PC-9 (cell line): Measurements from ENCODE around the gene LEPROT. TPM values are rescaled to one million over a fixed set of nuclear protein-coding genes. Genes with fewer than 3 reads are reported as not detected.
"Not testable (repeated sequence)": the region's sequence is repeated elsewhere in the genome, so short reads cannot be mapped to it uniquely, and the experiment has no call there.

Experiments used
- BruUV-seq: library from RNA; stranded (reverse); fragments of 400-500 nt; replicated peaks from 2 replicates; lab custom pipeline; 2021; lab: Mats Ljungman, UMichigan
- CTCF ChIA-PET: fragments of 300-600 bp; sonication (Branson Sonifier 250); formaldehyde crosslinking; loops from one replicate; lab custom pipeline; 2022; ENCODE audit warnings: antibody characterized with exemption; lab: Charles Lee
- POLR2A ChIA-PET: fragments of 300-600 bp; sonication (Branson Sonifier 250); formaldehyde crosslinking; loops from one replicate; lab custom pipeline; 2022; ENCODE audit warnings: antibody characterized with exemption; ENCODE audit not compliant: unreplicated experiment; lab: Charles Lee
- DNase-seq, 2 experiments: peaks; one replicate each; pipeline versions ENCODE4 v3.0.0 to v3.0.0-alpha.2; 2015 to 2022; ENCODE audit warnings: mixed read lengths in 1 of 2
- H2AFZ ChIP-seq: fragments of 200-600 bp; sonication (generic); 2 replicates; pipeline ENCODE4 v1.8.1; 2017; ENCODE audit warnings: antibody characterized with exemption
- H3F3A ChIP-seq: fragments of 200-600 bp; sonication (generic); 2 replicates; pipeline ENCODE4 v1.8.1; 2017; ENCODE audit warnings: antibody characterized with exemption, mild to moderate bottlenecking, low read depth; ENCODE audit not compliant: insufficient read depth
- H3K27ac ChIP-seq: fragments of 200-600 bp; sonication (generic); 2 replicates; pipeline ENCODE4 v1.6.1; 2016; ENCODE audit warnings: mixed run types
- H3K27me3 ChIP-seq: fragments of 200-600 bp; sonication (generic); 2 replicates; pipeline ENCODE4 v1.6.1; 2016; ENCODE audit warnings: low read depth, mixed run types; ENCODE audit not compliant: insufficient read depth
- H3K36me3 ChIP-seq: fragments of 200-600 bp; sonication (generic); 2 replicates; pipeline ENCODE4 v1.6.1; 2016; ENCODE audit warnings: low read depth, mixed run types
- H3K4me1 ChIP-seq: fragments of 200-600 bp; sonication (generic); replicated peaks from 2 replicates; pipeline ENCODE4 v1.6.1; 2016; ENCODE audit warnings: mixed run types; ENCODE audit not compliant: insufficient read depth
- H3K4me2 ChIP-seq: fragments of 200-600 bp; sonication (generic); 2 replicates; pipeline ENCODE4 v1.6.1; 2017; ENCODE audit warnings: mixed run types
- H3K4me3 ChIP-seq: fragments of 200-600 bp; sonication (generic); 2 replicates; pipeline ENCODE4 v1.6.1; 2016; ENCODE audit warnings: mixed run types
- H3K79me2 ChIP-seq: fragments of 200-600 bp; sonication (generic); 2 replicates; pipeline ENCODE4 v1.6.1; 2017; ENCODE audit warnings: low read depth, mixed run types
- H3K9me2 ChIP-seq: fragments of 200-600 bp; sonication (generic); 2 replicates; pipeline ENCODE4 v1.8.1; 2017; ENCODE audit warnings: mild to moderate bottlenecking; ENCODE audit not compliant: insufficient read depth
- H3K9me3 ChIP-seq: fragments of 200-600 bp; sonication (generic); 2 replicates; pipeline ENCODE4 v1.8.1; 2016; ENCODE audit warnings: low read depth; ENCODE audit not compliant: insufficient read depth
- H4K20me1 ChIP-seq: fragments of 200-600 bp; sonication (generic); 2 replicates; pipeline ENCODE4 v1.8.1; 2017; ENCODE audit not compliant: insufficient read depth
- EZH2 ChIP-seq: fragments of 200-600 bp; sonication (generic); IDR thresholded peaks from 2 replicates; pipeline ENCODE4 v1.8.0; 2017; ENCODE audit warnings: antibody characterized with exemption, low read depth
- intact Hi-C: fragments of 100-400 bp; cut with micrococcal nuclease; formaldehyde crosslinking; loops from one replicate; pipeline ENCODE4 v1.10.0; 2022; ENCODE audit not compliant: unreplicated experiment
- total RNA-seq: library from RNA; stranded (reverse); gene quantifications from 2 replicates; pipeline ENCODE4 v1.2.3, GENCODE V29; 2021
- TF ChIP-seq, protein P1 (sequence below): fragments of 200-600 bp; sonication (generic); conservative IDR thresholded peaks from 2 replicates; pipeline ENCODE4 v1.6.1; 2017; ENCODE audit warnings: mixed run types, antibody characterized with exemption, mild to moderate bottlenecking, moderate library complexity

LEPROT gene
- total RNA-seq, 1 experiment from 2014 or later, result 113 TPM

DNA sequence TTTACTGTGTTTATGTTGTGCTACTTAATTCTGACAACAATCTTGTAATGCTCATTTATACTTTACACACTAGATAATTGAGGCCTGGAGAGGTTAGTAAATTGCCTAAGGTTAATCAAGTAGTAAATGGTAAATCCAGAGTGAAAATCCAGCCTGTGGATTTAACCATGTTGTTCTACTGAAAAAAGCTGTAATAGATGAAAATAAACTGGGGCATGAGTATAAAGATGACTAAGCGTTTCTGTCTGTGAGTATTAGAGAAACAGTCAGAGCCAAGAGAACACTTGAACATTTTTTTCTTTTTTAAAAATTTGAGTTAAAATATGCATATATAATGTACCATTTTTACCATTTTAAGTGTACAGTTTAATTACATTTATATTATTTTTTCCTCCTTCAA is 47.9 kb upstream of the LEPROT start:
- H3F3A ChIP-seq, result no peaks in the 10 kb centered on the region
- no peaks in the 10 kb centered on the region for H3K9me3 ChIP-seq
- H3K36me3 ChIP-seq, result no peaks in the 10 kb centered on the region
- no peak overlapping the region for H3K4me3 ChIP-seq
- H3K79me2 ChIP-seq, result no peaks in the 10 kb centered on the region
- CTCF ChIA-PET, result no interaction called here
- H3K4me2 ChIP-seq, result peak overlapping the region; percentile 29; the same call in 1 of the 2 replicates
- intact Hi-C loops, result no loop called here
- H3K9me2 ChIP-seq, result no peaks in the 10 kb centered on the region; the same call in 1 of the 2 replicates
- peak overlapping the region; percentile 75 for H2AFZ ChIP-seq
- DNase-seq, result no peak
- TF ChIP-seq EZH2, result no peak
- TF ChIP-seq, protein P1, sequence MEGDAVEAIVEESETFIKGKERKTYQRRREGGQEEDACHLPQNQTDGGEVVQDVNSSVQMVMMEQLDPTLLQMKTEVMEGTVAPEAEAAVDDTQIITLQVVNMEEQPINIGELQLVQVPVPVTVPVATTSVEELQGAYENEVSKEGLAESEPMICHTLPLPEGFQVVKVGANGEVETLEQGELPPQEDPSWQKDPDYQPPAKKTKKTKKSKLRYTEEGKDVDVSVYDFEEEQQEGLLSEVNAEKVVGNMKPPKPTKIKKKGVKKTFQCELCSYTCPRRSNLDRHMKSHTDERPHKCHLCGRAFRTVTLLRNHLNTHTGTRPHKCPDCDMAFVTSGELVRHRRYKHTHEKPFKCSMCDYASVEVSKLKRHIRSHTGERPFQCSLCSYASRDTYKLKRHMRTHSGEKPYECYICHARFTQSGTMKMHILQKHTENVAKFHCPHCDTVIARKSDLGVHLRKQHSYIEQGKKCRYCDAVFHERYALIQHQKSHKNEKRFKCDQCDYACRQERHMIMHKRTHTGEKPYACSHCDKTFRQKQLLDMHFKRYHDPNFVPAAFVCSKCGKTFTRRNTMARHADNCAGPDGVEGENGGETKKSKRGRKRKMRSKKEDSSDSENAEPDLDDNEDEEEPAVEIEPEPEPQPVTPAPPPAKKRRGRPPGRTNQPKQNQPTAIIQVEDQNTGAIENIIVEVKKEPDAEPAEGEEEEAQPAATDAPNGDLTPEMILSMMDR, result no peak
- POLR2A ChIA-PET, result no interaction called here
- peaks cover 11% of the 10 kb centered on the region for H3K4me1 ChIP-seq
- BruUV-seq, result no TSS peak
- H3K27me3 ChIP-seq, result no peaks in the 10 kb centered on the region
- H3K27ac ChIP-seq, result peak overlapping the region; percentile 38
- no peaks in the 10 kb centered on the region for H4K20me1 ChIP-seq

DNA sequence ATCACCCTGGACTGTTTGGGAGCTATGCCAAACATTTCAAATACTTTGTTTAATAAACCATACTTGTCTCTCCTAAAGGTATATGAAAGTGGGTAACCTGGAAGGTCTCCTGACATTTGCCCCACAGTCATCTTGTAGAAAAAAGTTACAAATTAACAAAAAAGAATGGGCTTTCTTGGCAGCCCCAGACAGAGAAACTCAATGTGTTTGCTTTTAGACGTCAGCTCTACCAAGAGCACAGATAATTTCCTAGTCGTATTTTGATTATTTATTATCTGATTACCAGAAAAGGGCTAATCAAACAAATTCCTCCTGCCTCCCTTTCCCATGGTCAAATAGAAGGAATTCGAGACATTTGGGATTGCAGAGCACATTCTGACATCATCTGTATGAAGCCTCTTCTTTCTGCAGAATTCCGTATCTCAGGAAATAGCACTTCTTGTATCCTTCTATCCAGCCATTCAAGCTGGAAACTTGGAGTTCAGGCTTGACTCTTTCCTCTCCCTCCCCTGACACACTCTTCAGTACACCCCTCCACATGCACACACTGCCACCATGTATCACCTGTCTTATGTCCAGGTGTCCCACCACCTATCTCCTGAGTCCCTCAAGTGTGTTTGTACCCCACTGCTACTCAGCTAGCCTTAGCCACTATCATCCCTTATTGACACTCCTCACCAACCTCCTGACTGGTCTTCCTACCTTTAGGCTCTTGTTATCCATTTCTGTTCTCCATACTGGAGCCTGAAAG is 42.8 kb upstream of the LEPROT start:
- Histone ChIP-seq H4K20me1 (no peaks in the 10 kb centered on the region), H3K79me2 (no peaks in the 10 kb centered on the region), H3K4me2 (no peak overlapping the region), H3K9me2 (no peaks in the 10 kb centered on the region; the same call in 1 of the 2 replicates), H3K36me3 (no peaks in the 10 kb centered on the region), H3K4me3 (no peak overlapping the region), H2AFZ (no peak overlapping the region), H3K27ac (no peak overlapping the region), H3K4me1 (peaks cover 3% of the 10 kb centered on the region), H3F3A (no peaks in the 10 kb centered on the region), H3K27me3 (no peaks in the 10 kb centered on the region), H3K9me3 (no peaks in the 10 kb centered on the region)
- TF ChIP-seq EZH2, result no peak
- TF ChIP-seq, protein P1, result no peak
- POLR2A ChIA-PET, result no interaction called here
- CTCF ChIA-PET, result no interaction called here
- no TSS peak for BruUV-seq
- no peak for DNase-seq
- intact Hi-C loops, result no loop called here

DNA sequence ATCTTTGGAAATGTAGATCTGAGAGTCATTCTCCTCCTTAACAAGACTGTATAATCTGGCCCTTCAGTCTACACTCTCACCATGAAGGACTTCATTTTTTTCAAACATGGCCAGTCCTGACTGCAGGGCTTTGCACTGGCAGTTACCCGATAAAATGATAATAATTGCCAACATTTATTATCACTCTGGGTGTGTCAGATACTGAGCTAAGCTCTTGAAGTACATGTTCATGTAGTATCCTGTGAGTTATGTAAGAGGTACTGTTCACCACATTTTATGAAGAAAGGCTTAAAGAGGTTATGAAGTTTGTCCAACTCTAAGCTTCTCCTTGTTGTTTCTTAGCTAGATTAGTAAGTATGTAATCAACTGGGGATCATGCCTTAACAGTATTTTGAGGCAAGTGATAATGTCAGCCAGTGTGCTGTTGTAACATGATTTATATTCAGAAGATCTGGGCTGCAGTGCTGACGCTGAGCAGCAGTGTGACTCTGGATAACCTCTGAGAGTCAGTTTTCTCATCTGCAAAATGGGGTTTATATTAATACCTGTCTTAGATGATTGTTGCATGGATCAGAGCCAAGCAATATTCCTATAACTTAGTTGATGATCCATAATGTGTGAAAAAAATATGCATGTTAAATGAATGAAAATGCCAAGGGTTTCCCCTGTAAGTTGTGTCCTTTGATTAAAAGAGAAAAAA is 42.1 kb upstream of the LEPROT start:
- Histone ChIP-seq H3K4me1 (no peaks in the 10 kb centered on the region), H3K4me3 (no peak overlapping the region), H3F3A (no peaks in the 10 kb centered on the region), H3K4me2 (no peak overlapping the region), H3K79me2 (no peaks in the 10 kb centered on the region), H3K27me3 (no peaks in the 10 kb centered on the region), H4K20me1 (no peaks in the 10 kb centered on the region), H3K9me3 (no peaks in the 10 kb centered on the region), H3K9me2 (no peaks in the 10 kb centered on the region; the same call in 1 of the 2 replicates), H2AFZ (no peak overlapping the region), H3K27ac (no peak overlapping the region), H3K36me3 (no peaks in the 10 kb centered on the region)
- DNase-seq, result no peak
- ChIA-PET POLR2A (no interaction called here), CTCF (no interaction called here)
- TF ChIP-seq EZH2, result no peak
- TF ChIP-seq, protein P1, result no peak
- BruUV-seq, result no TSS peak
- intact Hi-C loops, result no loop called here

DNA sequence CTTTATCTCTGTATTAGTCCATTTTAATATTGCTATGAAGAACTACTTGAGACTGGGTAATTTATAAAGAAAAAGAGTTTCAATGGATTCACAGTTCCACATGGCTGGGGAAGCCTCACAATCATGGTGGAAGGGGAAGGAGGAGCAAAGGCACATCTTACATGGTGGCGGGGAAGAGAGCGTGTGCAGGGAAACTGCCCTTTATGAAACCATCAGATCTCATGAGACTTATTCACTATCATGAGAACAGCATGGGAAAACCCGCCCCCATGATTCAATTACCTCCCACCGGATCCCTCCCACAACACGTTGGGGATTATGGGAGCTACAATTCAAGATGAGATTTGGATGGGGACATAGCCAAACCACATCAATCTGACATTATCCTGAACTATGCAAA is 36.0 kb upstream of the LEPROT start:
- intact Hi-C loops, BruUV-seq, CTCF ChIA-PET: not testable (repeated sequence)

More for the DNA sequence above, 36.0 kb upstream of the LEPROT start:
- H3K9me2 ChIP-seq, H3F3A ChIP-seq, H3K4me3 ChIP-seq, H4K20me1 ChIP-seq, POLR2A ChIA-PET, H3K4me2 ChIP-seq, H3K9me3 ChIP-seq, DNase-seq, H2AFZ ChIP-seq, H3K27me3 ChIP-seq, H3K79me2 ChIP-seq, H3K36me3 ChIP-seq, H3K27ac ChIP-seq, H3K4me1 ChIP-seq: not testable (repeated sequence)
